ENCODE data around the gene MSANTD7.
A peak's percentile ranks its signal among the peaks of the same experiment; 100 is the strongest.

Gene MSANTD7

GRCh38 chr10:14875941-14876340, 37.8 kb downstream of the MSANTD7 start:
- no peak for DNase-seq (ENCODE audit: low read depth)
- no peak overlapping the region for H3K4me3 ChIP-seq (ENCODE audit: low read length)
- TF ChIP-seq CTCF (IDR thresholded peaks at IDR 0.05; ENCODE audit: insufficient read depth, low read depth, low read length, missing control alignments): no peak

GRCh38 chr10:14876764-14877163, 38.7 kb downstream of the MSANTD7 start:
- TF ChIP-seq CTCF (IDR thresholded peaks at IDR 0.05; ENCODE audit: insufficient read depth, low read depth, low read length, missing control alignments): no peak
- DNase-seq (ENCODE audit: low read depth): no peak
- peak overlapping the region; percentile 96 for H3K4me3 ChIP-seq (ENCODE audit: low read length)

GRCh38 chr10:14878266-14879123, 40.4 kb downstream of the MSANTD7 start, which contains the start of gene SUV39H2:
Gene SUV39H2 (plus strand): TSS chr10:14878866. CDS start chr10:14878889, 23 bp downstream.
- peak; percentile 97 for DNase-seq (ENCODE audit: low read depth)
- TF ChIP-seq CTCF (IDR thresholded peaks at IDR 0.05; ENCODE audit: insufficient read depth, low read depth, low read length, missing control alignments): no peak
- H3K4me3 ChIP-seq (ENCODE audit: low read length): peak within 1 kb of the TSS; percentile 96

GRCh38 chr10:14879124-14879927, 41.2 kb downstream of the MSANTD7 start:
- no peak for TF ChIP-seq CTCF (IDR thresholded peaks at IDR 0.05; ENCODE audit: insufficient read depth, low read depth, low read length, missing control alignments)
- H3K4me3 ChIP-seq (ENCODE audit: low read length): peak overlapping the region; percentile 87
- DNase-seq (ENCODE audit: low read depth): peak; percentile 35

GRCh38 chr10:14879928-14880193, 41.8 kb downstream of the MSANTD7 start:
- no peak for TF ChIP-seq CTCF (IDR thresholded peaks at IDR 0.05; ENCODE audit: insufficient read depth, low read depth, low read length, missing control alignments)
- no peak for DNase-seq (ENCODE audit: low read depth)
- H3K4me3 ChIP-seq (ENCODE audit: low read length): peak overlapping the region; percentile 87

GRCh38 chr10:14880229-14880628, 42.1 kb downstream of the MSANTD7 start:
- peak overlapping the region; percentile 87 for H3K4me3 ChIP-seq (ENCODE audit: low read length)
- peak; percentile 22 for DNase-seq (ENCODE audit: low read depth)
- TF ChIP-seq CTCF (IDR thresholded peaks at IDR 0.05; ENCODE audit: insufficient read depth, low read depth, low read length, missing control alignments): no peak
